ENCODE measurements around the gene VRK1. TPM values are rescaled to one million over a fixed set of nuclear protein-coding genes. Genes with fewer than 3 reads are reported as not detected.

VRK1 gene
- polyA plus RNA-seq, 2 of the 4 experiments (the other 2 are of a cell fraction) = 32.2 to 34.2 TPM

DNA sequence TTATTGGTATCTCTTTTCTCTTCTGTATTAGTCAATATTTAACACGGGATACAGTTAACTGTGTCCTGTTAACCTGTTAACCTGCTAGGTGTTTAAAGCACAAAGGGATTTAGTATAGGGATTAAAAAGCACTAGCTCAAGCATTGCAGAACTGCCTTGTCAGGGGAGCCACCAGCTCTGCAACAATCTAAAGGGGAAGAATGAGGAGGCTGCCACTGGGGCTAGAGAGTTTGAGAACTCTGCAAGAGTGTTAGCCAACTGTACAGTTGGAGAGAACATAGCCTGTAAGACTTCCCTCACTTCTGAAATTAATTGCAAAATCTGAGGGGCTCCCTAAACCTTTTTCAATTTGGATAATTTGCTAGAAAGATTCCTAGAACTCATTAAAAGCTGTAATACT lies 6.5 kb upstream of the VRK1 start:
- ChIA-PET CTCF (interaction anchor here (2.3 kb wide), 1 partner anchor 19 kb away, joined by 6 read pairs; no protein-coding TSS in a partner anchor), POLR2A (no interaction called here)
- FAIRE-seq (no peak), ATAC-seq (no peak), DNase-seq (ENCODE audit: low read depth in 1 of 2, low spot score in 1 of 2) (no peak)
- Histone ChIP-seq H3K4me1 (no peaks in the 10 kb centered on the region), H3K9me3 (no peaks in the 10 kb centered on the region), H3K4me2 (no peak overlapping the region), H3K4me3 (no peak overlapping the region), H3K27ac (no peak overlapping the region)
- TF ChIP-seq, protein P1, sequence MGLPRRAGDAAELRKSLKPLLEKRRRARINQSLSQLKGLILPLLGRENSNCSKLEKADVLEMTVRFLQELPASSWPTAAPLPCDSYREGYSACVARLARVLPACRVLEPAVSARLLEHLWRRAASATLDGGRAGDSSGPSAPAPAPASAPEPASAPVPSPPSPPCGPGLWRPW (IDR thresholded peaks at IDR 0.05) = no peak
- TF ChIP-seq GATA3 (IDR thresholded peaks at IDR 0.05; ENCODE audit: borderline replicate concordance) = no peak
- TF ChIP-seq MAZ (IDR thresholded peaks at IDR 0.05; ENCODE audit: borderline replicate concordance, low read depth, low read length) = no peak
- no peak for TF ChIP-seq HOXB13 (CRISPR knock-in tag; IDR thresholded peaks at IDR 0.05; ENCODE audit: low read depth)
- TF ChIP-seq, protein P2, sequence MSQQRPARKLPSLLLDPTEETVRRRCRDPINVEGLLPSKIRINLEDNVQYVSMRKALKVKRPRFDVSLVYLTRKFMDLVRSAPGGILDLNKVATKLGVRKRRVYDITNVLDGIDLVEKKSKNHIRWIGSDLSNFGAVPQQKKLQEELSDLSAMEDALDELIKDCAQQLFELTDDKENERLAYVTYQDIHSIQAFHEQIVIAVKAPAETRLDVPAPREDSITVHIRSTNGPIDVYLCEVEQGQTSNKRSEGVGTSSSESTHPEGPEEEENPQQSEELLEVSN (IDR thresholded peaks at IDR 0.05; ENCODE audit: borderline replicate concordance, low read depth) = no peak
- no peak for TF ChIP-seq KDM1A (IDR thresholded peaks at IDR 0.05; ENCODE audit: low read depth)
- no peak for TF ChIP-seq EP300 (IDR thresholded peaks at IDR 0.05)
- 5% methylated on average over 1 of the region's 1 CpG for WGBS (ENCODE audit: missing lambda C conversion rate)

DNA sequence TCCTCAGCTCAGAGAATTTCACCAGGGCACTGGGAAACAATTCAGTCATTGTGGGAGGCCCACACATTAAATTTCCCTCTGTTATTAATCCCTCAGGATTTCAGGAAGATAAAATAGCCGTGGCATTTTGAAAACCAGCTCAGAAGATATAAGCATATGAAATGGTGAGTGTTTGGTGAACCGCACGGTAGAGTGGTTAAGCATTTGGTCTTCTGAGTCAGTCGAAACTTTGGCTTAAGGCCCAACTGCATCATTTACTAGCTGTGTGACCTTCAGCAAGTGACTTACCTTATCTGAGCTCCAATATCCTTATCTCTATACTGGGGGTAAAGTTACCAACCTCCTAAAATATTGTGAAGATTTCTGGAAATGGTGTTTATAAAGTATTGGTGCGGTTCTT lies 5.2 kb upstream of the VRK1 start:
- H3K4me2 ChIP-seq = no peak overlapping the region
- DNase-seq (ENCODE audit: low read depth in 1 of 2, low spot score in 1 of 2) (no peak), ATAC-seq (no peak), FAIRE-seq (no peak)
- ChIA-PET CTCF (interaction anchor here (0.6 kb wide), 1 partner anchor 137 kb away, joined by 3 read pairs; no protein-coding TSS in a partner anchor), POLR2A (no interaction called here)
- H3K9me3 ChIP-seq = no peaks in the 10 kb centered on the region
- H3K4me3 ChIP-seq = no peak overlapping the region
- H3K4me1 ChIP-seq = no peaks in the 10 kb centered on the region
- no peak overlapping the region for H3K27ac ChIP-seq
- TF ChIP-seq FOSL2 (IDR thresholded peaks at IDR 0.05) = no peak
- no peak for TF ChIP-seq FOSL2 (CRISPR knock-in tag; IDR thresholded peaks at IDR 0.05)
- TF ChIP-seq HOXA7 (CRISPR knock-in tag; IDR thresholded peaks at IDR 0.05) = no peak
- TF ChIP-seq, protein P3, sequence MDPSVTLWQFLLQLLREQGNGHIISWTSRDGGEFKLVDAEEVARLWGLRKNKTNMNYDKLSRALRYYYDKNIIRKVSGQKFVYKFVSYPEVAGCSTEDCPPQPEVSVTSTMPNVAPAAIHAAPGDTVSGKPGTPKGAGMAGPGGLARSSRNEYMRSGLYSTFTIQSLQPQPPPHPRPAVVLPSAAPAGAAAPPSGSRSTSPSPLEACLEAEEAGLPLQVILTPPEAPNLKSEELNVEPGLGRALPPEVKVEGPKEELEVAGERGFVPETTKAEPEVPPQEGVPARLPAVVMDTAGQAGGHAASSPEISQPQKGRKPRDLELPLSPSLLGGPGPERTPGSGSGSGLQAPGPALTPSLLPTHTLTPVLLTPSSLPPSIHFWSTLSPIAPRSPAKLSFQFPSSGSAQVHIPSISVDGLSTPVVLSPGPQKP (IDR thresholded peaks at IDR 0.05; ENCODE audit: low read depth, low read length) = no peak
- TF ChIP-seq POLR2A (IDR thresholded peaks at IDR 0.05; ENCODE audit: low read length) = no peak
- TF ChIP-seq NFE2L2 (conservative IDR thresholded peaks at IDR 0.05; ENCODE audit: low read length) = no peak
- TF ChIP-seq, protein P1 (IDR thresholded peaks at IDR 0.05) = no peak
- no peak for TF ChIP-seq RAD21 (conservative IDR thresholded peaks at IDR 0.05 in 1 of 2, IDR thresholded peaks at IDR 0.05 in 1 of 2)
- no peak for TF ChIP-seq CBX8 (IDR thresholded peaks at IDR 0.05)
- TF ChIP-seq EP300 (IDR thresholded peaks at IDR 0.05) = no peak
- no peak for TF ChIP-seq KDM1A (IDR thresholded peaks at IDR 0.05; ENCODE audit: low read depth)
- no peak for TF ChIP-seq GATA3 (IDR thresholded peaks at IDR 0.05; ENCODE audit: borderline replicate concordance)
- WGBS (ENCODE audit: missing lambda C conversion rate) = 39% methylated on average over 5 of the region's 5 CpGs

DNA sequence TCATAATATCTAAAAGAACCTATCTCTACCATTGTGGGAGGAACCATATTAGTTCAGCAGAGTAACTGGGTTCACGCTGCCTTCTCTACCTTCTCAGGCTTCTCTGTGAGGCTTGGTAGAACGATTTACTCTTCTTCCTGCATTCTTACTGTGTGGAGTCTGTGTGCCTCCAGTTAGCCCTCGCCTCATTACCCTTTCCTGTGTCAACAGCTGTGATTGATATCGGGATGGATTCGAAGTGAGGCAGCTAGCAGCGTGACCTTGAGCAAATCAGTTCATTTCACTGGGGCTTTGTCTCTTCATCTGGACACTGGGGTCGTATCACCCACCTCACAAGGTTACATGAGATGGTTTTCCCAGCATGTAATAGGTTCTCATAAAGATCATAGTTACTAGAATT lies 4.6 kb upstream of the VRK1 start:
- 47% methylated on average over 7 of the region's 7 CpGs for WGBS (ENCODE audit: missing lambda C conversion rate)
- no peak overlapping the region for H3K27ac ChIP-seq
- CTCF ChIA-PET = no interaction called here
- POLR2A ChIA-PET = no interaction called here
- FAIRE-seq (no peak), ATAC-seq (no peak), DNase-seq (ENCODE audit: low read depth in 1 of 2, low spot score in 1 of 2) (no peak)
- H3K4me2 ChIP-seq = no peak overlapping the region
- no peak overlapping the region for H3K4me3 ChIP-seq
- no peaks in the 10 kb centered on the region for H3K9me3 ChIP-seq
- no peak for TF ChIP-seq ZSCAN20 (CRISPR knock-in tag; IDR thresholded peaks at IDR 0.05)
- H3K4me1 ChIP-seq = no peaks in the 10 kb centered on the region

DNA sequence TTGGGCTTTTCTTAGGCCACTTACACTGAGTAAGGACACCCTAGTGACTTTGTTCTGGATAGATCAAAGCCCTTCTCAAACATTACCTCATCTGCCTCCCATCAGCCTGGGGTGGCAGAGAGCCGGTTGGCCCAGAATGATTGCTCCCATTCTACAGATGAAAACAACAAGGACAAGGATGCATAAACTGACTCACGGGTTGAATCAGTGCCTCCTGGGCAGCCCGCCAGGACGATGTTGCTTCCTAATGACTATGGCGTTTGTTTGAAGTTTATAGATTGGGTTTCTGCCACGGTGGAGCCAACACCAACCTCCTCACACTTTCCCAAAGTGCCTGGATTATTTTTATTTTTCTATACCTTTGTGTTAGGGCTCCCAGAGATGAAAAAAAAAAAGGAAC lies 3.6 kb upstream of the VRK1 start:
- ChIA-PET POLR2A (no interaction called here), CTCF (no interaction called here)
- Histone ChIP-seq H3K27ac (no peak overlapping the region), H3K9me3 (no peaks in the 10 kb centered on the region), H3K4me3 (no peak overlapping the region), H3K4me1 (peaks cover 4% of the 10 kb centered on the region; the same call in 1 of the 3 replicates), H3K4me2 (no peak overlapping the region)
- DNase-seq (ENCODE audit: low read depth in 1 of 2, low spot score in 1 of 2) = no peak
- FAIRE-seq = no peak
- WGBS (ENCODE audit: missing lambda C conversion rate) = 3% methylated on average over 6 of the region's 6 CpGs
- ATAC-seq = no peak
- TF ChIP-seq GATA3 (IDR thresholded peaks at IDR 0.05; ENCODE audit: borderline replicate concordance) (no peak), TFCP2L1 (CRISPR knock-in tag; IDR thresholded peaks at IDR 0.05) (no peak), NR3C1 (IDR thresholded peaks at IDR 0.05) (no peak), FOSB (CRISPR knock-in tag; IDR thresholded peaks at IDR 0.05) (no peak), MYC (IDR thresholded peaks at IDR 0.05; ENCODE audit: borderline replicate concordance, low read length) (no peak), JUNB (IDR thresholded peaks at IDR 0.05) (no peak), POLR2AphosphoS2 (conservative IDR thresholded peaks at IDR 0.05; ENCODE audit: low read length) (no peak), SMC3 (IDR thresholded peaks at IDR 0.05) (no peak), CBX2 (IDR thresholded peaks at IDR 0.05; ENCODE audit: borderline replicate concordance, low read depth) (no peak), RAD21 (conservative IDR thresholded peaks at IDR 0.05 in 1 of 2, IDR thresholded peaks at IDR 0.05 in 1 of 2) (no peak), ZNF302 (CRISPR knock-in tag; IDR thresholded peaks at IDR 0.05) (no peak), RFX5 (IDR thresholded peaks at IDR 0.05) (no peak), RNF2 (IDR thresholded peaks at IDR 0.05; ENCODE audit: borderline replicate concordance, low read depth) (no peak)
- TF ChIP-seq, protein P4, sequence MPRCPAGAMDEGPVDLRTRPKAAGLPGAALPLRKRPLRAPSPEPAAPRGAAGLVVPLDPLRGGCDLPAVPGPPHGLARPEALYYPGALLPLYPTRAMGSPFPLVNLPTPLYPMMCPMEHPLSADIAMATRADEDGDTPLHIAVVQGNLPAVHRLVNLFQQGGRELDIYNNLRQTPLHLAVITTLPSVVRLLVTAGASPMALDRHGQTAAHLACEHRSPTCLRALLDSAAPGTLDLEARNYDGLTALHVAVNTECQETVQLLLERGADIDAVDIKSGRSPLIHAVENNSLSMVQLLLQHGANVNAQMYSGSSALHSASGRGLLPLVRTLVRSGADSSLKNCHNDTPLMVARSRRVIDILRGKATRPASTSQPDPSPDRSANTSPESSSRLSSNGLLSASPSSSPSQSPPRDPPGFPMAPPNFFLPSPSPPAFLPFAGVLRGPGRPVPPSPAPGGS (IDR thresholded peaks at IDR 0.05) = no peak
- TF ChIP-seq, protein P5, sequence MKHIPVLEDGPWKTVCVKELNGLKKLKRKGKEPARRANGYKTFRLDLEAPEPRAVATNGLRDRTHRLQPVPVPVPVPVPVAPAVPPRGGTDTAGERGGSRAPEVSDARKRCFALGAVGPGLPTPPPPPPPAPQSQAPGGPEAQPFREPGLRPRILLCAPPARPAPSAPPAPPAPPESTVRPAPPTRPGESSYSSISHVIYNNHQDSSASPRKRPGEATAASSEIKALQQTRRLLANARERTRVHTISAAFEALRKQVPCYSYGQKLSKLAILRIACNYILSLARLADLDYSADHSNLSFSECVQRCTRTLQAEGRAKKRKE (CRISPR knock-in tag; IDR thresholded peaks at IDR 0.05; ENCODE audit: low read depth) = no peak

All from A549 (cell line).